ENCODE measurements around the gene FOXA3. TPM values are rescaled to one million over a fixed set of nuclear protein-coding genes. Genes with fewer than 3 reads are reported as not detected.

Gene FOXA3
- polyA plus RNA-seq, 1 donor (not counting 4 experiments of a cell fraction or from before 2014, with no cell fraction given) = not detected

DNA sequence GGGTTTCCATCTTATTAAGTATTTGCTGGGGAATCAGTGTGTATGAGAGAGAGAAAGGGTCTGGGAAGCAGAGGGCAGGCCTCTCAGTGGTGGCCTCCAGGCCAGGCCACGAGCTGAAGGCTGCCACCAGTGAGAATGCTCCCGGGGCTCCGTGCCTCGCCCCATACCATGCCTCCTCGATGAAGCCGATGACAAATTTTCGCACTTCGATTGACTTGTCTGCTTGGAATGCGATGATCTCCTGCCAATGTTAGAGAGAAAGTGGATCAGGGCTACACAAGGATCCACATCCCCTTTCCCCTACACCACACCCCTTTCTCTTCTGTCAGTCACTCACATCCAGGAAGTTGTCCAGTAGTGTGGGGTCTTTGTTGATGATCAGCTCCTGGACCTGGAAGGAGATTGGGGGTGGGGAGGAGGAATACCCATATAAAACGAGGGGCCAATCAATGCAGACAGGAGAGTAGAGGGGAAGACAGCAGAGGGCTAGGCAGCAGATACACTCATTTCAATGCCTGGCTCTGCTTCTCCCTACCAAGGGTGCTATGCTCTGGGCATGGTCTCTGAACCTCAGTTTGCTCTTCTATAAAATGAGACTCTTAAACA is 11.9 kb upstream of the FOXA3 start:
- DNase-seq (ENCODE audit: low read depth, low spot score) = no peak

DNA sequence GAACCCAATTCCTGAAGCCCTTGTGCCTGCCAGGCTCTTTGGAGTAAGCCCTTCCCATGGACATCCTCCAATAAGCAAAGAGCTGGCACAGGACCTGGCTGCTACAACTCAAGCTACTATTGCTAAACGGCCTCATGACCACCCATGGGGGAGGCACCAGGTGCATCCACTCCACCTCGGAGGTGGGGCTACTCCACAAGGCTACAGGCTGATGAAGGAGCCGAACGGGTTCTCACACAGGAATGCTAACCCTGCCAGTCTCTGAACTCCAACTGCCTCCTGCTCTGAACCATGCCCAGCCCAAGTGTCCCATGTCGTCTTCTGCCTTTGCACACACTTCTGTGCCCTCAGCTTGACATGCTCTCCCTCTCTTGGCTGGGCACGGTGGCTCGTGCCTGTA is 11.1 kb upstream of the FOXA3 start:
- Histone ChIP-seq H3K9me1 (ENCODE audit: control insufficient read depth, extremely low read depth, insufficient read depth, low read length) (no peaks in the 10 kb centered on the region), H3K79me2 (ENCODE audit: control insufficient read depth, insufficient read depth, low read length) (peaks cover 18% of the 10 kb centered on the region), H2AFZ (ENCODE audit: control insufficient read depth, low read length) (no peak overlapping the region), H4K20me1 (ENCODE audit: control insufficient read depth, extremely low read depth, insufficient read depth, low read length) (no peaks in the 10 kb centered on the region), H3K9ac (ENCODE audit: control insufficient read depth, extremely low read depth, insufficient read depth, low read length) (no peak overlapping the region), H3K36me3 (ENCODE audit: control insufficient read depth in 2 of 2, extremely low read depth in 1 of 2, insufficient read depth in 2 of 2, low read length in 2 of 2) (peaks cover 38 to 39% of the 10 kb centered on the region in 2 experiments), H3K27ac (ENCODE audit: control insufficient read depth, insufficient read depth, low read length) (no peak overlapping the region), H3K4me2 (ENCODE audit: control insufficient read depth, extremely low read depth, insufficient read depth, low read depth, low read length) (no peak overlapping the region), H3K9me3 (ENCODE audit: control insufficient read depth, low read depth, low read length) (no peaks in the 10 kb centered on the region), H3K4me3 (ENCODE audit: control insufficient read depth in 2 of 3, extremely low read depth in 1 of 3, insufficient read depth in 2 of 3, low read depth in 1 of 3, low read length in 3 of 3) (no peak overlapping the region), H3K27me3 (ENCODE audit: control insufficient read depth, extremely low read depth, insufficient read depth, low read length) (no peaks in the 10 kb centered on the region), H3K4me1 (ENCODE audit: control insufficient read depth, extremely low read depth, insufficient read depth, low read length) (no peaks in the 10 kb centered on the region)
- no peak for FAIRE-seq
- TF ChIP-seq, protein P1, sequence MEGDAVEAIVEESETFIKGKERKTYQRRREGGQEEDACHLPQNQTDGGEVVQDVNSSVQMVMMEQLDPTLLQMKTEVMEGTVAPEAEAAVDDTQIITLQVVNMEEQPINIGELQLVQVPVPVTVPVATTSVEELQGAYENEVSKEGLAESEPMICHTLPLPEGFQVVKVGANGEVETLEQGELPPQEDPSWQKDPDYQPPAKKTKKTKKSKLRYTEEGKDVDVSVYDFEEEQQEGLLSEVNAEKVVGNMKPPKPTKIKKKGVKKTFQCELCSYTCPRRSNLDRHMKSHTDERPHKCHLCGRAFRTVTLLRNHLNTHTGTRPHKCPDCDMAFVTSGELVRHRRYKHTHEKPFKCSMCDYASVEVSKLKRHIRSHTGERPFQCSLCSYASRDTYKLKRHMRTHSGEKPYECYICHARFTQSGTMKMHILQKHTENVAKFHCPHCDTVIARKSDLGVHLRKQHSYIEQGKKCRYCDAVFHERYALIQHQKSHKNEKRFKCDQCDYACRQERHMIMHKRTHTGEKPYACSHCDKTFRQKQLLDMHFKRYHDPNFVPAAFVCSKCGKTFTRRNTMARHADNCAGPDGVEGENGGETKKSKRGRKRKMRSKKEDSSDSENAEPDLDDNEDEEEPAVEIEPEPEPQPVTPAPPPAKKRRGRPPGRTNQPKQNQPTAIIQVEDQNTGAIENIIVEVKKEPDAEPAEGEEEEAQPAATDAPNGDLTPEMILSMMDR (optimal IDR thresholded peaks at IDR 0.05 in 1 of 3, IDR thresholded peaks at IDR 0.05 in 1 of 3, conservative IDR thresholded peaks at IDR 0.05 in 1 of 3; ENCODE audit: extremely low read depth in 1 of 3, insufficient read depth in 2 of 3, low read length in 3 of 3) = no peak
- TF ChIP-seq EZH2 (IDR thresholded peaks at IDR 0.05; ENCODE audit: low read length) = no peak
- no peak for DNase-seq (ENCODE audit: low read depth, low spot score)
- dilution Hi-C loops (cut with MboI; ENCODE audit: extremely low pct_ligation_motif_present, low sequenced_read_pairs) = no loop called here

More for the DNA sequence above, 11.9 kb upstream of the FOXA3 start:
- no peaks in the 10 kb centered on the region for H3K27me3 ChIP-seq (ENCODE audit: control insufficient read depth, extremely low read depth, insufficient read depth, low read length)
- TF ChIP-seq, protein P1 (optimal IDR thresholded peaks at IDR 0.05 in 1 of 3, IDR thresholded peaks at IDR 0.05 in 1 of 3, conservative IDR thresholded peaks at IDR 0.05 in 1 of 3; ENCODE audit: extremely low read depth in 1 of 3, insufficient read depth in 2 of 3, low read length in 3 of 3) = no peak
- TF ChIP-seq EZH2 (IDR thresholded peaks at IDR 0.05; ENCODE audit: low read length) = no peak
- no peaks in the 10 kb centered on the region for H3K4me1 ChIP-seq (ENCODE audit: control insufficient read depth, extremely low read depth, insufficient read depth, low read length)
- H2AFZ ChIP-seq (ENCODE audit: control insufficient read depth, low read length) = no peak overlapping the region
- H4K20me1 ChIP-seq (ENCODE audit: control insufficient read depth, extremely low read depth, insufficient read depth, low read length) = no peaks in the 10 kb centered on the region
- H3K9ac ChIP-seq (ENCODE audit: control insufficient read depth, extremely low read depth, insufficient read depth, low read length) = no peak overlapping the region
- no peak overlapping the region for H3K4me2 ChIP-seq (ENCODE audit: control insufficient read depth, extremely low read depth, insufficient read depth, low read depth, low read length)
- no peak for FAIRE-seq
- H3K79me2 ChIP-seq (ENCODE audit: control insufficient read depth, insufficient read depth, low read length) = peaks cover 17% of the 10 kb centered on the region
- no peaks in the 10 kb centered on the region for H3K9me1 ChIP-seq (ENCODE audit: control insufficient read depth, extremely low read depth, insufficient read depth, low read length)
- no peaks in the 10 kb centered on the region for H3K9me3 ChIP-seq (ENCODE audit: control insufficient read depth, low read depth, low read length)
- dilution Hi-C loops (cut with MboI; ENCODE audit: extremely low pct_ligation_motif_present, low sequenced_read_pairs) = no loop called here
- H3K27ac ChIP-seq (ENCODE audit: control insufficient read depth, insufficient read depth, low read length) = no peak overlapping the region
- peaks cover 44 to 46% of the 10 kb centered on the region in 2 experiments for H3K36me3 ChIP-seq (ENCODE audit: control insufficient read depth in 2 of 2, extremely low read depth in 1 of 2, insufficient read depth in 2 of 2, low read length in 2 of 2)
- no peak overlapping the region for H3K4me3 ChIP-seq (ENCODE audit: control insufficient read depth in 2 of 3, extremely low read depth in 1 of 3, insufficient read depth in 2 of 3, low read depth in 1 of 3, low read length in 3 of 3)

Data from keratinocyte (primary cell).